ENCODE measurements around the gene KCNK18. TPM values are rescaled to one million over a fixed set of nuclear protein-coding genes. Genes with fewer than 3 reads are reported as not detected.

Gene KCNK18
- total RNA-seq, 1 experiment from 2014 or later: not detected

DNA sequence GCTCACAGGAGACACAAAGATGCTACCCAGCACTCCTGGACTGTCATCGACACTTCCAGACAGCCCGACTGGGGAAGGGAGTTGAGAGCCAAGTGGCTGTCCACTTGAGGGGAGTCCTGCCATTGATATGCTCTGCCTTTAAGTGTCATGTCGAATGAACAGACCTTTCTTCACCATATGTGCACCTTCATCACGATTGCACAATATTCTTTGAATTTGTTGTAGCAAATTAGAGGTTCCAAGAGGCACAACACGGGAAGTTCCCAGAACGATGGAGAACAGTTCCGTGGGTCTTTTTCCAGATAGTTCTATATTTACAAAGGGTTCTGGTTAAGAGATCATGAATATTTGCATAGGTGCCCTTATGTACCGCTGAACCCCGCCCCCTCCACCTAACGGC lies 59.6 kb downstream of the KCNK18 start:
- no peak overlapping the region for H3K27ac ChIP-seq
- H3K4me3 ChIP-seq: no peak overlapping the region
- DNase-seq (ENCODE audit: low read depth in 1 of 2, low spot score in 2 of 2): no peak
- H3K9me3 ChIP-seq (replicated peaks): 0 out of 2 replicates have a peak, but pooled peaks cover 2% of the 10 kb centered on the region
- H3K36me3 ChIP-seq: no peaks in the 10 kb centered on the region
- H3K27me3 ChIP-seq (replicated peaks): no peaks in the 10 kb centered on the region; the same call in 1 of the 2 replicates
- H3K4me1 ChIP-seq (replicated peaks): peaks cover 11% of the 10 kb centered on the region

GRCh38 chr10:117257721-117258120 lies 60.4 kb downstream of the KCNK18 start:
- Histone ChIP-seq H3K27me3 (replicated peaks) (no peaks in the 10 kb centered on the region; the same call in 1 of the 2 replicates), H3K4me1 (replicated peaks) (peaks cover 11% of the 10 kb centered on the region)

GRCh38 chr10:117259279-117259678 lies 62.0 kb downstream of the KCNK18 start:
- peaks cover 11% of the 10 kb centered on the region for H3K4me1 ChIP-seq (replicated peaks)
- H3K9me3 ChIP-seq (replicated peaks): 0 out of 2 replicates have a peak, but pooled peaks cover 2% of the 10 kb centered on the region
- no peak overlapping the region for H3K4me3 ChIP-seq
- no peak overlapping the region for H3K27ac ChIP-seq
- no peaks in the 10 kb centered on the region; the same call in 1 of the 2 replicates for H3K27me3 ChIP-seq (replicated peaks)
- no peaks in the 10 kb centered on the region for H3K36me3 ChIP-seq
- DNase-seq (ENCODE audit: low read depth in 1 of 2, low spot score in 2 of 2): no peak

More at GRCh38 chr10:117257721-117258120, 60.4 kb downstream of the KCNK18 start:
- H3K27ac ChIP-seq: no peak overlapping the region
- 0 out of 2 replicates have a peak, but pooled peaks cover 2% of the 10 kb centered on the region for H3K9me3 ChIP-seq (replicated peaks)
- no peak overlapping the region for H3K4me3 ChIP-seq
- H3K36me3 ChIP-seq: no peaks in the 10 kb centered on the region
- no peak for DNase-seq (ENCODE audit: low read depth in 1 of 2, low spot score in 2 of 2)

Other genes starting within 250 kb of the KCNK18 start
- gene SHTN1, start 192.3 kb upstream of the KCNK18 start, total RNA-seq (2014; rRNA removed; shearing (Covaris generic)): 5.5 and 6.5 TPM in 2 replicates
- gene VAX1, start 59.2 kb upstream of the KCNK18 start, total RNA-seq (2014; rRNA removed; shearing (Covaris generic)): not detected in 2 replicates
- gene SLC18A2, start 43.6 kb downstream of the KCNK18 start, total RNA-seq (2014; rRNA removed; shearing (Covaris generic)): not detected in 2 replicates
- 17.9 and 21.2 TPM in 2 replicates for gene PDZD8, start 178.0 kb downstream of the KCNK18 start, total RNA-seq (2014; rRNA removed; shearing (Covaris generic))

Measured in SJSA1 (cell line).